HG03469 (cell line): ENCODE data around the gene FBN1.

Experiments
- ATAC-seq: cut with Tn5 transposase; IDR thresholded peaks from one replicate; pipeline ENCODE4 v1.9.1; 2021; ENCODE audit warnings: mild to moderate bottlenecking, moderate library complexity, moderate number of reproducible peaks; ENCODE audit not compliant: unreplicated experiment

The FBN1 gene

GRCh38 chr15:48556159-48556897 is 89.2 kb downstream of the FBN1 start:
- no peak for ATAC-seq

- no peak for ATAC-seq
These were observed 90.1 kb downstream of the FBN1 start for GRCh38 chr15:48555241-48555881.

DNA sequence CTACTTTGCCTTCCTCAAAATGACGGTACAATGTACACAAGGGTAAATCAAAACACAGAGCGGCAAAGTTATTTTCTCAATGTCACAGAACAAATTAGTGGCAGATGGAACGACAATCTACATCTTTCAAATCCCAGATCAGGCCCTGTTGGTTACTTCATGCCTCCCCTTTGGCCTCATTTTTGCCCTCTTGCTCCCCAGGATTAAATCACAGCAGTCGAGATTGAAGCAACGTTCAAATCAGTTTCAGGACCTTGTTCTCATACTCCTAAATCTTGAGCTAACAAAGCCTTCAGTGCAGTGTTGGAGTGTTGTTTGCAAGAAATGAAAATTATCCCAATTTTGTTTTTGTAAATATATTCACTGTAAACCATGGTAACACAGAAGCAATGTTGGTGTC is 91.4 kb downstream of the FBN1 start:
- no peak for ATAC-seq

DNA sequence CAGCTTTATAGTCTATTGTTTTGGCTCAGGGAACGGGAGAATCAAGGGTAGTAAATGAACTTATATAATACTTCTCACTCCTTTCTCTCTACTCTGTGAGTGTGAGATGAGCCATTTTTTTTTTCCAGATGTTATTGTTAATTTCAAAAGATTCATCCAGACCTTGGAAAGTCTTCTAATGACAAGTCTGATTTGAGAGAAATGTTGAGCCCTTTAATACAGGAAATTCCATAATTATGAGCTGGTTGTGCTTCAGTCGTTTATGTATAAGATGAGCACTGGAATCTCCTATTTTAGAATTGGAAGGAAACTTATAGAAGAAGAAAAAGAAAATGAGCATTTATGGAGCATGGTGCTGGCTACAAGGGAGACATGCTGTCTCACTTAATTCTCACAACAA is 92.0 kb downstream of the FBN1 start:
- ATAC-seq: no peak

DNA sequence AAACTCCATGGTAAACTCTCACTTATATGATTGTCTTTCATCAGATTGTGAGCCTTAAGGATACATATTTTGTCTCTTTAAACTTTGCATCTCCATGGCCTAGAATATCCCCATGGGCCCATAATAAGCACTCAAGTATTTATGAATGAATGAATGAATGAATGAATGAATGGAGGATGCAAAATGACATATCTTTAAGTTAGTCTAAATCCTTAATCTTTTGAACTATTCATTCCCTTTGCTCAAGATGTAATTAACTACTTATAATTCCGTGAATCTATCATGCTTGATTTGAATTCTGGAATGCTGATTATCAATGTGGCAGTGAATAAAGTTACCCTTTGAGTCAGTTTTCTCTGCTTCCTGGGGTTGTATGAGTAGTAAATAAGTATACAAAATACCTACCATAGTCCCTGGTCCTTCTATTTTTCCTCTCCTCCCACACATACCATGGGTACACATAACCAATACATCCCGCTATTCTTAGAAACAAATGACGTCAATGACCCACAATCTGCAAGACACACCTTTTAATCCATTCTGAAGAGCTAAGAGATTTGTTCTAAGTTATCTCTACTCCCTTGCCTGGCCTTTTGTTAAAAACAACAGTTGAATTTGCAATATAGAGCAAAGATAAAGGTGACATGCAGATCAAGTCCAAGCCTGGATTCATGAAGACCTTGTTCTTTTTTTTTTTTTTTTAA is 94.5 kb downstream of the FBN1 start:
- no peak for ATAC-seq

DNA sequence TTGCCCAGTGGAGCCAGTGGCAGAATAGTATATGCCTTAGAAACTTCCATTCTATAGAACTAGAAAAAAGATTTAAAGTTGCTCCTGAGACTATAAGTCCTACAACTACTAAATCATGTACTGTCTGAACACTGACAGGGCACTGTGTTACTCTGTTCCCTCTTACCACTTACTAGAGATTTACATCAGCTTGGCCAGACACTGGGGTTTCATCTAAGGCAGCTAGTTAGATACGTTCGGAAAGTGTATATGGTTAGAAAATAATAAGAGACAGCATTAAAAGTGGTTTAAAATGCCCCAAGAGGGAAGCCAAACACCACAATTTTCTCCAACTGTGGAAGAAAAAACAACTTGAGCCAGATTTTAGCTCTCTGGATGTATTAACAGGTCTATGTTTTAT is 97.1 kb downstream of the FBN1 start:
- ATAC-seq: no peak

- no peak for ATAC-seq
These were observed 98.2 kb downstream of the FBN1 start for GRCh38 chr15:48547286-48547685.

GRCh38 chr15:48546296-48546695 is 99.2 kb downstream of the FBN1 start:
- no peak for ATAC-seq

- ATAC-seq: no peak
These were observed 100.7 kb downstream of the FBN1 start for GRCh38 chr15:48544778-48545177.

GRCh38 chr15:48541341-48542278 is 103.9 kb downstream of the FBN1 start:
- peak; percentile 77 for ATAC-seq

DNA sequence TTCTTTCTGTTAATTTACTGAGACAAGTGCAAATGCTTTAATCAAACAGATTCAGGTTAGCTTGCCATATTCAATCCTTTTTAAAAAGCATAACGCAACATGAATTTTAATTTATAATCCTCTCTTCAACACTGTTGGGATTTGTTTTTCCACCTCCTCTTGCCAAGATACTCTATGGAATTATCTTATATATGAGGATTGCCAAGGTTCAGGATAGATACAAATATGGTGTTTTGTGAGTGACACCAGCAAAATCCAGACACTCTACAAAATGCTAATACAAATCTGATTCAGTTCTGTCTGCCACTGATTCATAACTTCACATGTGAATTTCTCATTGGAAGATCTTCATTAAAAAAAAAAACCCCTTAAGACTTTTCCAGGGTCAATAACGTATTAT is 104.8 kb downstream of the FBN1 start:
- ATAC-seq: no peak

- ATAC-seq: no peak
These were observed 106.6 kb downstream of the FBN1 start for GRCh38 chr15:48538941-48539340.

DNA sequence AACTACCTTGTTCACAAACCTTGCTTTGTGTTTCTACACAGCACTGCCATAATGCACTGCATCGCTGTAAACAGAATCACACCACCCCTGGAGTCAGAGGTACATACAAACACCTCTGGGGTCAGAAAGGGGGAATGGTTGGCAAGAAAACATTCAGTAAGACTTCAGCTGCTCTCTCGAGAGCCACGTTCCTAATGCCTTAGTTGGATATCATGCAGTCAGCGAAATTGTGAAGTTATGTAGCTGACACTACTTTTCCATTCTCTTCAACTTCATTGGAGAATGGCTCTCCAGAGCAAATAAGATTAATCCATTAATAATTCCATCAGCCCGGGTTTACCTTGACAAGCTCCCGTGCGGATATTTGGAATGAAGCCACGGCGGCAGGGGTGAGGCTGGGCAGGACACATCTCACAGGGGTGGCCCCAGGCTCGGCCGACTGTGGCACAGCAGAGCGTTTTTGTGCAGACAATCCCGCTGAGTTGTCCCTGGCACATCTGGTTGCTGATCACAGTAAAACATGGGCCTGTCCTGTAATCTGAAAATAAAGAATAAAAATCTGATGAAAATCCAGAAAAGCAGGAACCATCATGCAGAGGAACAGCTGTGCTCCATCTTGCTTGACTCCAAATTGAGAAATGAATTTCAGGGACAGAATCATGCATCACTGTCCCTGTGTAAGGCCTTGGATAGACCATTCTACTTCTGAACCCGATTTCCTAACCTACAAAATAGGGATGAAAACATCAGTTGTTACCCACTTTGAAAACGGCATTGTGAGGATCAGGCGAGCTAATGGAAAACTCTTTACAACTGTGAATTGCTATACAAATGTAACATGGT is 108.0 kb downstream of the FBN1 start:
- ATAC-seq: no peak

DNA sequence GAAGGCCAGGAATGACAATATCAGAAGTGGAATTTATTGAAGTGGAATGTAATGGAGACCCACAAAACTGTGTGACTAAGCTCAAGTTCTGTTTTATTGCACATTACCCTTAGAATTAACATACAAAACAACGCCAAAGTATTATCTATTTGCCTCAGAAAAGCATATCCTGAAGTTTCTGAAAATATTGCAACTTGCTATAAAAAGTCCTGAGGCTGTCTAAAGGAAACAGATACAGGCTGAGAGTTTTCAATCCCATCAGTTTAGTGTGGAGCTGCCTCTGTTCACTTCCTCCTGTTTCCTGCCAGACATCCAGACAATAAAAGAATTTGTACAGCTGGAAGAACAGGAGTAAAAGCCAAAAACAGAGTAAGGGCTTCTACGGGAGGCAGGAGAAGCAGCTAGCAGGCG is 108.8 kb downstream of the FBN1 start:
- no peak for ATAC-seq

DNA sequence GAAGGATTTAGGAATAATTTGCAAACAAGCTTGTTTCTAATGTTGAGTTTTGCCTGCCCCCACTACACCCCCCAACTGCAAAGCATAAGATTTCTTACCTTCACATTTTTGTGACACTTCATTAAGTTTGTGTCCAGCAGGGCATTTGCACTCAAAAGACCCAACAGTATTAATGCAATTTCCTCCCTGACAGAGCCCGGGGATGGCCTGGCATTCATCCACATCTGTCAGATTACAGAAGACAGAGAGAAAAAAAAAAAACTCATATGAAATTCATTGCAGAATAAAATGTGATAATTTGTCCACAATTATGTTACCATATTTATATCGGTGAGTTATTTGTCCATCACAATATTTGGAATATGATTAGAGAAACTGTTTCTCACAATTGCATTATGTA is 111.5 kb downstream of the FBN1 start:
- no peak for ATAC-seq

- ATAC-seq: no peak
These were observed 112.6 kb downstream of the FBN1 start for GRCh38 chr15:48532946-48533345.

DNA sequence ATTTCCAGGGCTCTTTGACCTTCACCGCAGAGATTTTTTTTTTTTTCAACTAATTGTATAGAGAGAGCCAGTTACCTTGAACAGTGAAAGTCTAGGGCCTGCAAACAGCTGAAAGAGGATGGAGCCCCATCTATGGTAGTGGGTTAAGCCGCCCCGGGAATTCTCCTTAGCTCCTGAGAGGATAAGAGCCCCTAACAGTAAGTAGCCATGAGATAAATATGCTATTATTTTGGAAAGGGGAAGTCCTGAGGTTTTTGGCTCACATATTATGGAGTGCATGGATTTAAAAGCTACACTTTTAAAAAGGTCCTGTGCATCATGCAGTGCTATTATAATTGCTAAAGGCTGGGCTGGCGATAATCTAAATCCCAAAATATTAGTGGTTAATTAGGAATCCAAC is 115.0 kb downstream of the FBN1 start:
- ATAC-seq: no peak

DNA sequence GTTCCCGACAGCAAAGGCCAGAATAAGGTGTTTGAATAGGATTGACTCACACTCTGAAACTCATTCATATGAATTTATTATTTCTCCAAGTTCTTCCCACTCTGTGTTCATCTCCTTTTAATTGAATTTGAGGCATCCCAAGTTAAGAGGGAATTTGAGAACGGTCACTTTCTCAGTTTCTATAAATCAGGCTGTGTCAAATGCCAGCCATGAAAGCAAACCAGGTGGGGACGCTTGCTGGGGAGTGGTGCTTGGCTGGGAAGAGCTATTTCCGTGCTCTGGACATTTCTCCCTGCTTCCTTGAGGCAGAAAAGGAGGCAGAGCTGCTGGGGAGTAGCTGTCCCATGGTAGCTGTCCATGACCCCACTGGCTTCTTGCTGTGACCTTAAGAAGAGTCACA is 116.6 kb downstream of the FBN1 start:
- ATAC-seq: no peak

- ATAC-seq: no peak
These were observed 118.0 kb downstream of the FBN1 start for GRCh38 chr15:48527517-48527916.

DNA sequence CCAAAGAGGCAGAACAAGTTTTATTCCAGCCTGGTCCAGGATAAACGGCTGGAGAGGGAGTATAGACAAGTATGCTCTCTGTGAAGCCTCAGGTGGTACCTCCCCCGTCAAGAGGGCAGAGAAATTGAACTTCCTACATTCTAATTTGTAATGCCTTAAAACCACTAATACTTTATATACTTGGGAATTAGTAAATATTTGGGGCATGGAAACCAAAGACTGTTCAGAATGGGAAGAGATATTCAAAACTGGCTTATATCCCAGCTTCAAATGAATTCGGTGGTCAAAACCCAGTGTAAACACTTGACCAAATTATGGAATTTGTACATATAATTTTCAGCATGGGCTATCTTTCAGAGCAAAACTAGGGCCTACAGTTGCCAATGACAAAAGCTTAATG is 122.6 kb downstream of the FBN1 start:
- ATAC-seq: no peak
